OCI-M1 (cell line): ENCODE measurements around the gene C22orf23.
"Not testable (repeated sequence)": the region's sequence is repeated elsewhere in the genome, so short reads cannot be mapped to it uniquely, and the experiment has no call there.

ENCODE experiments used
- DNase-seq: peaks from one replicate; lab custom pipeline; 2025; lab: John Stamatoyannopoulos, UW

C22orf23 gene

GRCh38 chr22:37982151-37982785, 28.9 kb upstream of the C22orf23 start:
- no peak for DNase-seq

GRCh38 chr22:37981282-37982011, 28.0 kb upstream of the C22orf23 start:
- no peak for DNase-seq

- no peak for DNase-seq
These were observed 26.4 kb upstream of the C22orf23 start for GRCh38 chr22:37979782-37980181.

DNA sequence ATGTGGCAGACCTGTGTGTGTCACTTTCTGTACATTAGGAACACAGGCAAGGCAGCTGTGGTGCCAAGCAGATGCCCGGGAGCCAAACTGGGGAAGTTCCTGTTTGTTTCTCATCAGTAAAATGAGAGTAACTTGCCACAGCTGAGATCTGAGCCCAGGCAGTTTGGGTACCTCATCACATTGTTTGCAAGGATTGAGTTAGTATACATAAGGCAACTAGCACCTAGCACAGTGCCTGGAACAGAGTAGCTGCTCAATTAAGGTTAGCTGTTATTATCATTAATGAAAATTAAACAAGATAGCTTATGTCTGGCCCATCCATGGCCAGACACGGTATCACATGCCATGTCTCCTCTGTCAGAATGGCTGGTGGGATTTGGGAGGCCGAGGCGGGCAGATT, 23.1 kb upstream of the C22orf23 start:
- no peak for DNase-seq

- not testable (repeated sequence) for DNase-seq
These were observed 22.6 kb upstream of the C22orf23 start for GRCh38 chr22:37976022-37976421.

GRCh38 chr22:37975153-37975552, 21.8 kb upstream of the C22orf23 start:
- DNase-seq = no peak

- no peak for DNase-seq
These were observed 20.1 kb upstream of the C22orf23 start for GRCh38 chr22:37973271-37974170.

DNA sequence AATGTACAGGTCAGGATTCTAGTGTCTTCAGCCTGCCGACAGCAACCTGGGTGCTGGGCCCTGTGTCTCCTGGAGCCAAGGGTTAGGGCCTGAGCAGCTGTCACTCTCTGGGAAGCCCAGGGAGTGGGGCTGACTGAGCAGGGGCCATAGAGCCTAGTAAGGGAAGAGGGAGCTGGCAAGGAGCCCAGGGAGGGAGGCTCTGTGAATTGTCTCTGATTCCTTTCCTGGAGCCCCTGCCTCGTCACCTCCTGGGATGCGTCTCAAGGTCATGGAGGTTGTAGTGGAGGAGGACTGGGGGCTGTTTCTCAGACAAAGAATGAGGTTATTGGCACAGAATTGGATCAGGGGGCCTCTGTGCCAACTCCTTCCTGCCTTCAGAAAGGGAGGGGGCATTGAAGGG, 19.1 kb upstream of the C22orf23 start:
- no peak for DNase-seq

DNA sequence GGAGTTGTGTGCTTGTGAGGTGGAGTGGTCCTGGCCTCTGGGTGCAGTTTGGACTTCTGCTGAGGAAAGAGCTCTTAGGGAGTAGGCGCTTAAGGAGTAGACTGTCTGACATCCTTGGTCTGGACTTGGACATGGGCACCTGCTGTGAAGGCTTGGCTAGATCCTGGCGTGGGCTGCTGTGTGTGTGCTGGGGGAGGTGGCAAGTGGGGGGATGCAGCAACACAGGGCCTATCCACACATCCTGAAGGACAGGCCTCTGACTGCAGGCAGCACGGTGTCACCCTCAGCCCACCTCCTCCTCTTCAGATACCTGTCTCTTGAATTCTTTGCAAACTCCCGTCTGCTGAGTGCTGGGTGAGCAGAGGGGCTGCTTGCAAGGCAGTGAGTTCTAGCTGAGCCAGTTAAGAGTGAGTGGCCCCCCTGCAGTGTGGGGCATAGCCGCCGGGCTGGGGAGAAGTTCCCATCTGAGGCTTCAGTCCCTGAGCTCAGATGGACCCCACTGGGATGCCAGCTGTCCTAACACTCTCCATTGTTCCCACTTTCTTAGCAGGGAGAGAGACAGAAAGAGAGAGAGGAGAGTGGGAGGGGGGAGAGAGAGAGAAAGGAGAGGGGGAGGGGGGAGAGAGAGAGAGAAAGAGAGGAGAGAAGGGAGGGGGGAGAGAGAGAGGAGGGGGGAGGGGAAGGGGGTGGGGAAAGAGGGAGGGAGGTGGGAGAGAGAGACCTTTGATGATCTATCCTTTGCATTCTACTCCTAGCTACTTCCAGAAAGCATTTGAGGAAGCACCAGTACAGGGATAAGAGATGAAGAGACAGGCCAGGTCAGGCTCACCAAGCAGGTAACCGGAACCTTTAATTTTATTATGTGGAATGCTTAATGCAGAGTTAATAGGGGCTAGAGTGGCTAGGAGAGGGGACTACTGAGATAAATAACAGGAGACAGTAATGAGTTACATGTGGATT, 18.4 kb upstream of the C22orf23 start:
- DNase-seq = no peak

DNA sequence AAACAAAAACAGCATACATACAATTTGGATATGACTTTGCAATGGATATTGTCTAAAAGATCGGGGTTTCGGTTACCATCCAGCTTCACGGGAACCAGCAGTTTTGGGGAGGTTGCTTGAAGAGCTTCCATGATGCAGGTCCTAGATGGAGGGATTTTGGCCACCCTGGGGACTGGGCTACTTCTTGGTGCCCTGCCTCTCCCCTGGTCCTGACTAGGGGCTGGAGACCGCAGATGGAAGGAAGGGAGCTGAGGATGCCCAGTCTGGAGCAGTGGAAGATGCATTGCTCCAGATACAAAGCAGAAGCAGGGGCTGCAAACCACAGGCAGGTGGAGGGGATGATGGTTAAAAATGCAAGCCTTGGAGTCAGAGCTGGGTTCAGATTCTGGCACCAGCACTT, 17.5 kb upstream of the C22orf23 start:
- no peak for DNase-seq

- no peak for DNase-seq
These were observed 15.3 kb upstream of the C22orf23 start for GRCh38 chr22:37968452-37969251.

DNA sequence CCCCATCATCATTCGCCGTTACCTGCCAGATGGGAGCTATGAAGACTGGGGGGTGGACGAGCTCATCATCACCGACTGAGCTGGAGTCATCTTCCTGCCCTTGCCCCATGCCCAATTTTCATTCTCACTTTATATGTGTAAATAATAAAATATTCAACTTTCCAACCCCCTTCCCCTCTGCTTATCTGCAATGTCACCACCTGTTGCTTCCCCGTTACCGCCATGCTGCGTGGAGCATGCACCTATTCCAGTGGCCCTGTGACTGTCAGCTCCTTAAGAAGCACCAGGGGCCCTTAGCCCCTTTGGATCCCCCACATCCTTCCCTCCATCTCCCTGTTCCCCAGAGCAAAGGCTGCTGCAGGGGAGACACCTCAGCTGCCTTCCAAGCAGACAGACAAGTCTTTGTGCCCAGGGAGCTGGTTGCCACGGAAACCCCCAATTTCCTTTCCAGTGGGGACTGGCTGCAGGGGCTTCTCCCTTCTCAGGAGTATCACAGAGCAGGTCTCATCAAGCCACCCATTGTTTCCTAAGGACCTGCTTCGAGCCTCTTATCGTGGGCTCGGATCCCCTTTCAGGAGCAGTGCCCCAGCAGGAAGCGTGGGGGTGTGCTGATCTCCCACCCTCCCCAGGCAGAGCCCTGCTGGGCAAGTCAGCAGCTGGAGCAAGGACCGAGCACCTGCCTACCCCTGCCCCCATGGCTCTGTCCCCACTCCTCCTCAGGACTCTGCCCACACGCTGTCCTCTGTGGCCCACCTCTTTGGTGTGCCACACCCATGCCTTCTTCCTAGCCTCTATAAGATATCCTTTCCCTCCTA, 14.4 kb upstream of the C22orf23 start:
- no peak for DNase-seq

- no peak for DNase-seq
These were observed 13.7 kb upstream of the C22orf23 start for GRCh38 chr22:37967147-37967546.

DNA sequence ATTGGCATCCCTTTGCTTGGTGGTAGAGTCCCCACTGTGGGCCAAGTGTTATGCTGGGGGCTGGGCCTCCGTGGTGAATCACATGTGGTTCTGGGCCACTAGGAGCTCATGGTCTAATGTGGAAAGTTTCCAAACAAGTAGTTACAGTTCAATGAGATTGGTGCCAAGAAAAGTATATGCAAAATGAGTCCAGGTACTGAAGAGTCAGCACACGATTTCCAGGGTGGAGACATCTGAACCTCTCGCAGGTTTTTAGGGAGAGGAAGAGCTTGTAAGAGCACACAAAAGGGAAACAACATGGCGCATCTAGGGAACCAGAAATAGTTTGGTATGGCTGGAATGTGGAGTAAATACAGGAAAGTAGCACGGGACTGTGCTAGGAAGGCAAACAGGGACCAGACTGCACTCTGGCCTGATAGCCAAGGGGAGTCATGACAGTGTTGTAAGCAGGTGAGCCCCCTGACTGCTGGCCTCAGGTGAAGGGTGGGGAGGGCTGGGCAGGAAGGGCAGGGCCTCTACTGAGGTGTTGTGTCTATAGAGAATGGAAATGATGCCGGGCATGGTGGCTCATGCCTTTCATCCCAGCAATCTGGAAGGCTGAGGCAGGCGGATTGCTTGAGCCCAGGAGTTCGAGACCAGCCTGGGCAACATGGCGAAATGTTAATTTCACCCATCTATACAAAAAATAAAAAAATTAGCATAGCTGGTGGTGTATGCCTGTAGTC, 12.7 kb upstream of the C22orf23 start:
- no peak for DNase-seq

DNA sequence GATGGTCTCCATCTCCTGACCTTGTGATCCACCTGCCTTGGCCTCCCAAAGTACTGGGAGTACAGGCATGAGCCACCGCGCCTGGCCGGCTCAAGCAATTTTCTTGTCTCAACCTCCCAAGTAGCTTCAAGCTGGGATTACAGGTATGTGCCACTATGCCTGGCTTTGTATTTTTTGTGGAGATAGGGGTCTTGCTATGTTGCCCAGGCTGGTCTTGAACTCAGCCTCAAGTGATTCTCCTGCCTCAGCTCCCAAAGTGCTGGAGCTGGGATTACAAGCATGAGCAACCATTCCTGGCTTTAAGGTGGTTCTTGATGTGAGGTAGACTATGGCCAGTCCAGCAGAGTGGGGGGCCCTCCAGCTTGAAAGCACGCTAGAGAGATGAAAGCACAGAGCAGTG, 7.7 kb upstream of the C22orf23 start:
- DNase-seq = no peak

DNA sequence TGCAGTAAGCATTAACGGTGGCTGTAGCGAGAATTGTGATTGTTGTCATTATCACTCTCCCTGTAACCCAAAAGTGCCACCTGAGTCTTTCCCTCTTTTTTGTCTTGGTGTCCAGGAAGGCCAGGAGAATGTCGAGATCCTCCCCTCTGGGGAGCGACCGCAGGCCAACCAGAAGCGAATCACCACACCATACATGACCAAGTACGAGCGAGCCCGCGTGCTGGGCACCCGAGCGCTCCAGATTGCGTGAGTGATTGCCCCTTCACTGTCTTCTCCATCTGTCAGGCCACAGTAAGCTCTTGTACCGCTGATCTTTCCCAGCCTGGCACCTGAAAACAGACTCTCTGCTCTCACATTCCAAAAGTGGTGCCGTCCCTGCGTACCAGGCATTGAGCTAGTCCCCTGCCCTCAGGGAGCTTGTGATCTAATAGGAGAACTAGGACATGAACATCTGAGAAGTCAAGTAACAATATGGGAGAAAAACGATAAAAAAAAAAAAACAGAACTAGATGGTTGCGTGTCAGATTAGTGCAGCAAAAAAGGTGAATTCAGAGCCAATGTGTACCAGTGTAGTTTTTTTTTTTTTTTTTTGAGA, 5.9 kb upstream of the C22orf23 start:
- no peak for DNase-seq

DNA sequence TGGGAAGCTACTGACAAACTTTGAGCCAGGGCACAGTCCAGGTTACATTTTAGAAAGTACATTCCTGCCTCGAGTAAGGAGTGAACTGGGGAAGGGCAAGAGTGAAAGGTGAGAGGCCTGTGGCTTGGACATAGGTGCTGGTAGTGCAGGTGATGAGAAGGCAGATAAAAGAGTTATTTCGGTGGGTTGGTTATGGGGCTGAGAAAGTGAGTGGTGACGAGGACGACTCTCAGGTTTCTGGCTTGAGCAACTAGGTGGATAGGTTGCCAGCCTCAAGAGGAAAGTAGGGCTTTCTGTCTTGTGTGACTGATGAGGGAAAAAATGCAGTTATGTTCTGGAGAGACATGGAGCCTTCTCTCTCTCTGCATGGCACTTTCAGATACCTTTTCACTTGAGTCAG, 3.8 kb upstream of the C22orf23 start:
- DNase-seq = no peak

DNA sequence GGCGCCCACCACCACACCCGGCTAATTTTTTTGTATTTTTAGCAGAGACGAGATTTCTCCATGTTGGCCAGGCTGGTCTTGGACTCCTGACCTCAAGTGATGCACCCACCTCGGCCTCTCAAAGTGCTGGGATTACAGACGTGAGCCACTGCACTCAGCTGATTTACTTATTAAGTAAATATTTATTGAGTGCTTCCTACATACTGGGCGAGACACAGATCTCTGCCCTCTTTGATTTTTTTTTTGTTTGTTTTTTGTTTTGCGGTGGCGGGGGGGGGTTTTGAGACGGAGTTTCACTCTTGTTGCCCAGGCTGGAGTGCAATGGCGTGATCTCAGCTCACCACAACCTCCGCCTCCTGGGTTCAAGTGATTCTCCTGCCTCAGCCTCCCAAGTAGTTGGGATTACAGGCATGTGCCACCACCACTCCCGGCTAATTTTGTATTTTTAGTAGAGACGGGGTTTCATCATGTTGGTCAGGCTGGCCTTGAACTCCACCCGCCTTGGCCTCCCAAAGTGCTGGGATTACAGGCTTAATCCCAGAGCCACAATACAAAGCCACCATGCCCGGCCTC, 2.5 kb upstream of the C22orf23 start:
- not testable (repeated sequence) for DNase-seq
